Stomach smooth muscle (tissue), 2 donors: ENCODE results near the gene SFTPB.

Source experiments
- H3K27ac ChIP-seq: one replicate; pipeline ENCODE4 v1.7.0; 2013; ENCODE audit warnings: mild to moderate bottlenecking, low read length, inconsistent platforms
- H3K27me3 ChIP-seq, 2 donors: one replicate each; pipeline ENCODE4 v1.7.0; 2013; ENCODE audit warnings: low read length in 2 of 2; ENCODE audit not compliant: insufficient read depth in 2 of 2, control insufficient read depth in 1 of 2
- H3K36me3 ChIP-seq, 2 donors: one replicate each; pipeline ENCODE4 v1.7.0; 2013; ENCODE audit warnings: low read length in 2 of 2; ENCODE audit not compliant: control insufficient read depth in 2 of 2, insufficient read depth in 2 of 2
- H3K4me1 ChIP-seq: one replicate; pipeline ENCODE4 v1.7.0; 2013; ENCODE audit warnings: low read length; ENCODE audit not compliant: control insufficient read depth, insufficient read depth
- H3K4me3 ChIP-seq, 2 donors: one replicate each; pipeline ENCODE4 v1.7.0; 2013; ENCODE audit warnings: low read length in 2 of 2
- H3K9ac ChIP-seq, 2 donors: one replicate each; pipeline ENCODE4 v1.7.0; 2013; ENCODE audit warnings: low read length in 2 of 2, mild to moderate bottlenecking in 1 of 2
- H3K9me3 ChIP-seq, 2 donors: one replicate each; pipeline ENCODE4 v1.7.0; 2013; ENCODE audit warnings: low read length in 2 of 2; ENCODE audit not compliant: control insufficient read depth in 2 of 2
- donor health status: healthy.
- donor health status: Pancreatic carcinoma.

The SFTPB gene

GRCh38 chr2:85702800-85703199 lies 34.8 kb upstream of the SFTPB start:
- Histone ChIP-seq H3K27me3 (no peaks in the 10 kb centered on the region), H3K4me3 (no peak overlapping the region), H3K27ac (no peak overlapping the region)

GRCh38 chr2:85702172-85702571 lies 34.2 kb upstream of the SFTPB start:
- H3K4me3 ChIP-seq: no peak overlapping the region
- no peak overlapping the region for H3K27ac ChIP-seq
- peaks cover 0 to 3% of the 10 kb centered on the region in 2 donors for H3K27me3 ChIP-seq
- no peaks in the 10 kb centered on the region for H3K9me3 ChIP-seq
- H3K4me1 ChIP-seq: no peaks in the 10 kb centered on the region
- no peaks in the 10 kb centered on the region for H3K36me3 ChIP-seq
- no peak overlapping the region for H3K9ac ChIP-seq

More at GRCh38 chr2:85702800-85703199, 34.8 kb upstream of the SFTPB start:
- Histone ChIP-seq H3K4me1 (no peaks in the 10 kb centered on the region), H3K36me3 (no peaks in the 10 kb centered on the region), H3K9ac (no peak overlapping the region), H3K9me3 (no peaks in the 10 kb centered on the region)

- Histone ChIP-seq H3K27ac (no peak overlapping the region), H3K27me3 (peaks cover 4 to 5% of the 10 kb centered on the region in 2 donors), H3K36me3 (no peaks in the 10 kb centered on the region), H3K9me3 (no peaks in the 10 kb centered on the region), H3K4me1 (no peaks in the 10 kb centered on the region), H3K9ac (no peak overlapping the region), H3K4me3 (no peak overlapping the region)
Measured at GRCh38 chr2:85699325-85699724, 31.3 kb upstream of the SFTPB start.

- Histone ChIP-seq H3K27ac (no peak overlapping the region), H3K4me3 (no peak overlapping the region), H3K27me3 (peaks cover 4 to 5% of the 10 kb centered on the region in 2 donors)
Measured at GRCh38 chr2:85698880-85699254, 30.9 kb upstream of the SFTPB start.

GRCh38 chr2:85698184-85698879 lies 30.3 kb upstream of the SFTPB start:
- Histone ChIP-seq H3K27ac (no peak overlapping the region), H3K9me3 (no peaks in the 10 kb centered on the region), H3K4me3 (no peak overlapping the region)

More at GRCh38 chr2:85698880-85699254, 30.9 kb upstream of the SFTPB start:
- Histone ChIP-seq H3K36me3 (no peaks in the 10 kb centered on the region), H3K4me1 (no peaks in the 10 kb centered on the region), H3K9ac (no peak overlapping the region), H3K9me3 (no peaks in the 10 kb centered on the region)

DNA sequence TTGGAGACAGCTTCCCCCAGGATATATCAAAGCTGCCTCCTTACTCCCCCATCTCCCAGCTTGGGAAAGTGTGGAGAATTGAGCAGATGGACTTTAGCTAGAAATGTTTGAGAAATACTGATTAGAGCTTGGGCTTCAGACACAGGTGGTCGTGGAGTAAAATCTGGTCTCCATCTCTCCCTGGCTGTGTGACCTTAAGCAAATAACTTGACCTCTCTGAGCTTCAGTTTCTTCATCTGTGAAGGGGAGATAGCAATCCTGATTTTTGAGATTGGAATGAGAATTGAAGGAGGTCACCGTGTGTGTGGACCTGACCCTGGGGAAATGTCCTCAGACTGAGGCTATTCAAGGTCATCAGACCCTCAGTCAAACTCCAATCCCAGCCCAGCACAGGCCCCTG lies 29.7 kb upstream of the SFTPB start:
- Histone ChIP-seq H3K27ac (no peak overlapping the region), H3K4me1 (no peaks in the 10 kb centered on the region), H3K4me3 (no peak overlapping the region), H3K27me3 (peaks cover 4 to 5% of the 10 kb centered on the region in 2 donors), H3K9ac (no peak overlapping the region), H3K9me3 (no peaks in the 10 kb centered on the region), H3K36me3 (no peaks in the 10 kb centered on the region)

More at GRCh38 chr2:85698184-85698879, 30.3 kb upstream of the SFTPB start:
- peaks cover 4 to 5% of the 10 kb centered on the region in 2 donors for H3K27me3 ChIP-seq
- H3K36me3 ChIP-seq: no peaks in the 10 kb centered on the region
- H3K4me1 ChIP-seq: no peaks in the 10 kb centered on the region
- H3K9ac ChIP-seq: no peak overlapping the region

DNA sequence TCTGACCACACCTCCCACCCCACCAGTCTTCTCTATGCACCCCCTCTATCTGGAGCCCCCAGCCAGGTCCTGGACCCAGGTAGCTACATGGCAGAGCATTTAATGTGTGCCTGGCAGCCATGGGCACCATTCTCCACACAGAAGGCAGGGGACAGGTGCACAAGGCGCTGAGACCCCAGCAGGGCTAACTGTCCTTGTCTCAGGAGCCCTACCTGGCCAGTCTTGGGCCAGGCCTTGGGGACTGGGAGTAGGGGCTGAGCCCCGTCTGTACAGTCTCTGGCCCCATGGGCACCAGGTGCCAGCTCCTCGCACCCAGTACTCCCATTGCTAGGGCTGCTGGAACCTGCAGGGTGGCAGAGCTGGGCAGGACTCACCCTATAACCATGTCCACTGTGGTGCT lies 29.1 kb upstream of the SFTPB start:
- H3K27ac ChIP-seq: no peak overlapping the region
- no peak overlapping the region for H3K9ac ChIP-seq
- no peak overlapping the region for H3K4me3 ChIP-seq
- no peaks in the 10 kb centered on the region for H3K9me3 ChIP-seq
- peaks cover 4 to 8% of the 10 kb centered on the region in 2 donors for H3K27me3 ChIP-seq
- H3K4me1 ChIP-seq: no peaks in the 10 kb centered on the region
- H3K36me3 ChIP-seq: no peaks in the 10 kb centered on the region

DNA sequence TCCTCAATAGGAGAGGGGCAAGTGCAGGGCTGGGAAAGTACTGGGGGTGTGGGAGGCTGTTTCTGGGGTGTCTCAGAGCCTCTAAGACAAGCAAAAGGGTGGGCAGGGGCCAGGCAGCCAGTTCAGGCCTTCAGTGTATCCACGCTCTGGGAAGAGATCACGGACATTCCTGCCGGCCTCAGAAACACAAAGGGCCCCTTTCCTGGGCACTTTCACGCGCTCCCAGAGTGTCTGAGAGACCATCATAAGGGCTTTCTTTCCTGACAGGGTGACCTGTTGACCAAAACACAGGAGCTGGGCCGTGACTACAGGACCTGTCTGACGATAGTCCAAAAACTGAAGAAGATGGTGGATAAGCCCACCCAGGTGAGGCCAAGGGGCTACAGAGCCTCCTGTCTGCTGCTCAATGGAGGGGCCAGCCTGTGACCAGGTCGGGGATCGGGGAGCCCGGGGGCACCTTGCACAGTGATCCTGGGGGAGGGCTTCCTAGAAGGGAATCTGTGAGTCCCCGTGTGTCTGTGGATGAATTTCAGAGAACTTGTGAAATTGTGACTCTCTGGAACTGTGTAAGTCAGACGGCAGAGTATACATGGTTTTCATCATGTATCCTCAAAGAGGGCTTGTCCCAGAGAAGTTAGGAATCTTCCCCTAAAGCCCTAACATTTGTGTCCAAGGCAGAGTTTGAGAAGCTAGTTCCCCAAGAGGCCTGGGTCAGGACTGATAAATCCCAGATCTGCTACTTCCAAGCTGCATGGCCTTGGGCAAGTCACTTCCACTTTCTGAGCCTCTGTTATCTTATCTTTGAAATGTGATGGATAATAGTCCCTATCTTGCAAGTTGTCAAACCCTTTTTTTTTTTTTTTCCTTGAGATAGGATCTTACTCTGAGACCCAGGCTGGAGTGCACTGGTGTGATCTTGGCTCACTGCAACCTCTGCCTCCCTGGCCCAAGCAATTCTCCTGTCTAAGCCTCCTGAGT lies 28.0 kb upstream of the SFTPB start:
- no peaks in the 10 kb centered on the region for H3K9me3 ChIP-seq
- no peak overlapping the region for H3K9ac ChIP-seq
- no peaks in the 10 kb centered on the region for H3K4me1 ChIP-seq
- H3K36me3 ChIP-seq: no peaks in the 10 kb centered on the region
- H3K27me3 ChIP-seq: peaks cover 4 to 9% of the 10 kb centered on the region in 2 donors
- H3K4me3 ChIP-seq: no peak overlapping the region
- H3K27ac ChIP-seq: no peak overlapping the region

GRCh38 chr2:85695121-85695520 lies 27.1 kb upstream of the SFTPB start:
- no peaks in the 10 kb centered on the region for H3K36me3 ChIP-seq
- no peaks in the 10 kb centered on the region for H3K9me3 ChIP-seq
- no peak overlapping the region for H3K4me3 ChIP-seq
- no peaks in the 10 kb centered on the region for H3K4me1 ChIP-seq
- no peak overlapping the region for H3K27ac ChIP-seq
- H3K9ac ChIP-seq: no peak overlapping the region
- peaks cover 4 to 9% of the 10 kb centered on the region in 2 donors for H3K27me3 ChIP-seq

GRCh38 chr2:85694052-85695025 lies 26.3 kb upstream of the SFTPB start, which contains the start of gene GNLY:
Gene GNLY (plus strand): TSS chr2:85694358. CDS start chr2:85694419, 61 bp downstream.
- H3K27ac ChIP-seq: no peak within 1 kb of the TSS
- H3K4me1 ChIP-seq: no peaks in the 10 kb centered on the region
- H3K36me3 ChIP-seq: no peaks in the 10 kb centered on the region
- no peak within 1 kb of the TSS for H3K9ac ChIP-seq
- peaks cover 4 to 9% of the 10 kb centered on the region in 2 donors for H3K27me3 ChIP-seq
- H3K9me3 ChIP-seq: no peaks in the 10 kb centered on the region
- no peak within 1 kb of the TSS for H3K4me3 ChIP-seq
